Measurements from ENCODE around the gene ACTR1B.
"Not testable (repeated sequence)": the region's sequence is repeated elsewhere in the genome, so short reads cannot be mapped to it uniquely, and the experiment has no call there.

The ACTR1B gene

GRCh38 chr2:97646977-97647376, 16.9 kb downstream of the ACTR1B start:
- TF ChIP-seq CTCF (IDR thresholded peaks at IDR 0.05; ENCODE audit: insufficient read depth, low read length, poor library complexity, severe bottlenecking): no peak

DNA sequence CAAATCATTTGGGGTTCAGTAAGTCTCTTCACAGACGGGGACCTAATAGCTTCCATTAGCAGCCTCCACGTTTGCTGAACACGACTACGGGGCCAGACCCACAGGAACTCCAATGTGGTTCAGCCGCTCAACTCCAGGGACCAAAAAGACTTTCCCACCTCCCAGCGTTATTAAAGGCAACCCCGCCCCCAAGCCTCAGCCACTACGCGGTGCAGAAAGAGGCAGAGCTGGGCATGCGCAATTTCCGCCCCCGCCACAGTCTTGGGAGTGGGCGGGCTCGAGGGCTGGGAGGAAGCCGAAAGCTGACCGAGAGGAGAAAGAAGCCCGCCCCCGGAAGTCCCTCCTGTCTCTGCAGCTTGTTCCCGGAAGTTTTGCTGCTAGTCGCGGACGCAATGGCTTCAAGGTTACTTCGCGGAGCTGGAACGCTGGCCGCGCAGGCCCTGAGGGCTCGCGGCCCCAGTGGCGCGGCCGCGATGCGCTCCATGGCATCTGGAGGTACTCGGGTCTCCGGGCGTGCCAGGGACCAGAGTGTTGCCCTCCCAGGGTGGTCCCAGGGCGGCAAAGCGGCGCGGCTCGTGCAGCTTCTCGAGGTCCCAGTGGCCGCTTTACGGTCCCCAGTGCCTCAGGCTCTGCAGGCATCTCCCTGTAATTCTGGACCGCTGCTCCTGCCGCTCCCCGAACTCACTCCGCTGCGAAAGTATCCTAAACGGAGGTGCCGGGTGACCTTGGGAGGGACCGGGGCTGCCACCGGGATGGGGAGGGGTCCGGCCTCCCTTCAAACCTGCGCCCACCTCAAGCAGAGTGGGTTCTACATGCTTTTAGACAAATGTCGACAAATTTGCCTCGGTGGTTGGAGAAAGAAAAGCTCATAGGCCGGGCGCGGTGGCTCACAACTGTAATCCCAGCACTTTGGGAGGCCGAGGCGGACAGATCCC, 17.9 kb downstream of the ACTR1B start, which contains the start of gene COX5B:
Gene COX5B, plus strand, starts transcription at position 368 of the 935 bp plus-strand sequence. Its CDS starts 25 bp downstream, at position 393.
- no peak for TF ChIP-seq CTCF (IDR thresholded peaks at IDR 0.05; ENCODE audit: insufficient read depth, low read length, poor library complexity, severe bottlenecking)
- peaks cover 7% of the 10 kb centered on the region for H3K36me3 ChIP-seq (ENCODE audit: control insufficient read depth, insufficient read depth, low read length)
- H3K27me3 ChIP-seq (replicated peaks; ENCODE audit: control insufficient read depth, insufficient read depth, low read length): no peaks in the 10 kb centered on the region
- peak; percentile 93 for DNase-seq (ENCODE audit: extremely low read depth, insufficient read length)
- peak within 1 kb of the TSS; percentile 84 for H3K4me3 ChIP-seq (replicated peaks; ENCODE audit: low read depth, low read length)

More at GRCh38 chr2:97646977-97647376, 16.9 kb downstream of the ACTR1B start:
- peaks cover 7% of the 10 kb centered on the region for H3K36me3 ChIP-seq (ENCODE audit: control insufficient read depth, insufficient read depth, low read length)
- no peak for DNase-seq (ENCODE audit: extremely low read depth, insufficient read length)
- H3K27me3 ChIP-seq (replicated peaks; ENCODE audit: control insufficient read depth, insufficient read depth, low read length): no peaks in the 10 kb centered on the region
- H3K4me3 ChIP-seq (replicated peaks; ENCODE audit: low read depth, low read length): peak overlapping the region; percentile 84

DNA sequence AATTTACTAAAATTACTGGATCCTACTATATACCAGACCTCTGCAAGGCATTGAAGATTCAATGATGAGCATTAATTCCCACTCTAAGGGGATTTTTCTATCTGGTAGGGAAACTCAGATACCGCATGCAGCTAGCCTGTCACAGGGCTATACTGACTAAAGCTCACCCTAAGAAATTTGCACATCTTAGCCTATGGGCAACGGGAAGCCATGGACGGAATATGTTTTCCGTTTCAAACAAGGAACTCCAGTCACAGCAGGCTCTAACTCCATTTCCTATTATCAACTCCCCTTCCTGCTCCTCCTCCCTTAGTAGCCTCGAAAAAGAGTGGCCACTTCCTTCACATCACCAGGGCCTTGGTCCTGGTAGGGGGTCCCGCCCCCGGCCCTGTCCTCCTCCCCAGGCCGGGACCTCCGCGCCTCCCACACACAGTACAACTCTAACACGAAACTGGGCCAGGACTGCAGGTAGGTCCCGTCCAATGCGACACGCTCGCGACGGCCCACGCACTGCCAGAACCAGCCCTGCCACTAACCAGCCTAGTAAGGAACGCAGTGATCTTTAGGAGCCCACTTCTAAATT, 18.6 kb downstream of the ACTR1B start:
- peak overlapping the region; percentile 84 for H3K4me3 ChIP-seq (replicated peaks; ENCODE audit: low read depth, low read length)
- DNase-seq (ENCODE audit: extremely low read depth, insufficient read length): no peak
- H3K36me3 ChIP-seq (ENCODE audit: control insufficient read depth, insufficient read depth, low read length): peaks cover 7% of the 10 kb centered on the region
- TF ChIP-seq CTCF (IDR thresholded peaks at IDR 0.05; ENCODE audit: insufficient read depth, low read length, poor library complexity, severe bottlenecking): no peak
- H3K27me3 ChIP-seq (replicated peaks; ENCODE audit: control insufficient read depth, insufficient read depth, low read length): no peaks in the 10 kb centered on the region

DNA sequence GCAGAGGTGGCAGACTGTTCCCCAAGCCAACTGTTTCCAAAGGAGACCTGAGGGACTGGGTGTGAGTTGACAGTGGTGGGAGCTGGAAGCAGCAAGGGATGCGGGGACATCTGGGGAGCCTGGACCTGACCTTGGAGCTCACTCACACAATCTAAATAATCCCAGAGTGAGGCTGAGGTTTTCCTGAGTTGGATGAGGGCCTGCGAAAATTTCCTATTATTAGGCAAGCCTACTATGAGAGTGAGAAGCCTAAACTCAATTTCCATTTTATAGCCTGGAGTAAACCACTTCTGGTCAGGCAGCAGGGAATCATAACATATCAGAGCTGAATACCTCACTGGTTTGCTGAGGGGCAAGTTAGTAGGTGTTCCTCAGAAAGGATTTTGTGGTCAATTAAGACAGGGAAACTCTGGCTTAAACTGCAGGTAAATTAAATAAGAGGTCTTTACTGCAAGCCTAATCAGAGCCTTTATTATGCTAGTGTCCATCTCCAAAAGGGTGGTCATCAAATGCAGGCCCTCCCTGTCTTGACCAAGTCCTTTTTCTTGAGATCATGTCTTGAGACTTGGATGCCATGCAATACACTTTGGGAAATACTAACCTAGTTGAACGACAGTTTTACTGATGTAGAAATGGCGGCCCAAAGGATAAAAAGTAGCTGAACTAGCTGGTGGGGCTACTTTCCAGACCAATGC, 19.7 kb downstream of the ACTR1B start:
- TF ChIP-seq CTCF (IDR thresholded peaks at IDR 0.05; ENCODE audit: insufficient read depth, low read length, poor library complexity, severe bottlenecking): no peak
- Histone ChIP-seq H3K27me3 (replicated peaks; ENCODE audit: control insufficient read depth, insufficient read depth, low read length) (no peaks in the 10 kb centered on the region), H3K4me3 (replicated peaks; ENCODE audit: low read depth, low read length) (no peak overlapping the region), H3K36me3 (ENCODE audit: control insufficient read depth, insufficient read depth, low read length) (peaks cover 6% of the 10 kb centered on the region)
- DNase-seq (ENCODE audit: extremely low read depth, insufficient read length): no peak

DNA sequence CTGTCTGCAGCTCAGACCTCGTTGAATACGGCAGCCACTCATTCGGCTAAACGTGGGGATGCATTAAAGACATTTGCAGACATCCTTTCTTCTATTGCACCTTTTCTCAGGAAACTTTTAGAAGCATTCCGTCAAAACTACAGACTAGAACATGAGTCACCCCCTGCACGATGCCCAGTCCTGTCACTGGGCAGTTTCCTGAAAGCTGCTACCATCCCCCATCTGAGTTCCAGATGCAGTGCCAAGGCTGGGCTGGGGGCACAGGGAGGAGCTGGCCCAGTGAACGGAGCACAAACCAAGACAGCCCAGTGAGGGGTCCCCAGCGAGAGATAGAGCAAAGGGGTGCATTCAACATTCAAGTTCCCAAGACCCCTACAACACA, 37.8 kb downstream of the ACTR1B start:
- DNase-seq (ENCODE audit: extremely low read depth, insufficient read length); H3K27me3 ChIP-seq (replicated peaks; ENCODE audit: control insufficient read depth, insufficient read depth, low read length); H3K36me3 ChIP-seq (ENCODE audit: control insufficient read depth, insufficient read depth, low read length); H3K4me3 ChIP-seq (replicated peaks; ENCODE audit: low read depth, low read length): not testable (repeated sequence)

- H3K4me3 ChIP-seq (replicated peaks; ENCODE audit: low read depth, low read length); H3K36me3 ChIP-seq (ENCODE audit: control insufficient read depth, insufficient read depth, low read length); DNase-seq (ENCODE audit: extremely low read depth, insufficient read length); H3K27me3 ChIP-seq (replicated peaks; ENCODE audit: control insufficient read depth, insufficient read depth, low read length): not testable (repeated sequence)
Observed at GRCh38 chr2:97625354-97626048, 38.3 kb downstream of the ACTR1B start.

- not testable (repeated sequence) for H3K27me3 ChIP-seq (replicated peaks; ENCODE audit: control insufficient read depth, insufficient read depth, low read length); H3K36me3 ChIP-seq (ENCODE audit: control insufficient read depth, insufficient read depth, low read length); DNase-seq (ENCODE audit: extremely low read depth, insufficient read length); H3K4me3 ChIP-seq (replicated peaks; ENCODE audit: low read depth, low read length)
Observed at GRCh38 chr2:97622976-97623375, 40.9 kb downstream of the ACTR1B start.

DNA sequence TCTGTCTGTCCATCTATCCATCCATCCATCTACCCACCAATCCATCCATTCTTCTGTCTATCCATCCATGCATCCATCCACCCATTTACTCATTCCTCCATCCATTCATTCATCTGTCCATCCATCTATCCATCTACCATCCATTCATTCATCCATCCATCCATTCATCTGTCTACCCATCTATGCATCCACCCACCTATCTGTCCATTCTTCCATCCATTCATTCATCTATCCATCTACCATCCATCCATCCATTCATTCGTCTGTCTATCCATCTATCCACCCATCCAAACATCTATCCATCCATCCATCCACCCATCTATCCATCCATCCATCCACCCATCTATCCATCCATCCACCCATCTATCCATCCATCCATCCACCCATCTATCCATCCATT, 43.4 kb downstream of the ACTR1B start:
- H3K27me3 ChIP-seq (replicated peaks; ENCODE audit: control insufficient read depth, insufficient read depth, low read length); H3K36me3 ChIP-seq (ENCODE audit: control insufficient read depth, insufficient read depth, low read length); H3K4me3 ChIP-seq (replicated peaks; ENCODE audit: low read depth, low read length); DNase-seq (ENCODE audit: extremely low read depth, insufficient read length): not testable (repeated sequence)

Data from GM06990 (cell line).